Upper lobe of left lung (tissue), 4 donors: ENCODE data around the gene TCERG1L.

Source experiments
- EP300 ChIP-seq, 4 donors: sonication (generic); formaldehyde crosslinking; IDR thresholded peaks; one replicate each; pipeline ENCODE4 v1.5.1; 2017; ENCODE audit warnings: antibody characterized with exemption in 4 of 4, control low read depth in 2 of 4
- POLR2A ChIP-seq, 4 donors: fragments of 450-650 bp; IDR thresholded peaks; one replicate each; pipeline ENCODE4 v1.5.1; 2016 to 2017; ENCODE audit warnings: antibody characterized with exemption in 4 of 4, mild to moderate bottlenecking in 2 of 4
- POLR2AphosphoS5 ChIP-seq, 2 donors: sonication (generic); formaldehyde crosslinking; IDR thresholded peaks; one replicate each; pipeline ENCODE4 v1.5.1; 2017; ENCODE audit warnings: antibody characterized with exemption in 2 of 2

- no peak for TF ChIP-seq POLR2A (IDR thresholded peaks at IDR 0.05)
- TF ChIP-seq EP300 (IDR thresholded peaks at IDR 0.05): no peak
- TF ChIP-seq POLR2AphosphoS5 (IDR thresholded peaks at IDR 0.05): no peak
These were observed 35.8 kb downstream of the TCERG1L start for GRCh38 chr10:131275691-131276090.
